GM23338 (cell line): ENCODE results near the gene PHOSPHO1. TPM values are rescaled to one million over a fixed set of nuclear protein-coding genes. Genes with fewer than 3 reads are reported as not detected.

Experiments used
- ATAC-seq: fragments of 200-7000 bp; cut with Tn5 transposase; 3 replicates; pipeline ENCODE4 v1.9.1; 2020
- DNase-seq: peaks from one replicate; pipeline ENCODE4 v3.0.0-alpha.2; 2015; ENCODE audit warnings: low spot score
- H2AFZ ChIP-seq: fragments of 200-600 bp; sonication (generic); 2 replicates; pipeline ENCODE4 v1.8.0; 2016; ENCODE audit warnings: antibody characterized with exemption, mild to moderate bottlenecking, moderate library complexity
- H3F3A ChIP-seq: fragments of 200-600 bp; sonication (generic); replicated peaks from 2 replicates; pipeline ENCODE4 v1.8.0; 2017; ENCODE audit warnings: antibody characterized with exemption, mixed run types, low read depth
- H3K27ac ChIP-seq: fragments of 200-600 bp; sonication (generic); 2 replicates; pipeline ENCODE4 v1.6.1; 2016; ENCODE audit warnings: low read depth
- H3K27me3 ChIP-seq: fragments of 200-600 bp; sonication (generic); 2 replicates; pipeline ENCODE4 v1.8.0; 2016; ENCODE audit warnings: mild to moderate bottlenecking, mixed run types, moderate library complexity; ENCODE audit not compliant: insufficient read depth
- H3K36me3 ChIP-seq: fragments of 200-600 bp; sonication (generic); 2 replicates; pipeline ENCODE4 v1.8.0; 2016; ENCODE audit warnings: mild to moderate bottlenecking; ENCODE audit not compliant: insufficient read depth
- H3K4me1 ChIP-seq: fragments of 200-600 bp; sonication (generic); 2 replicates; pipeline ENCODE4 v1.8.0; 2016; ENCODE audit warnings: mild to moderate bottlenecking, moderate library complexity; ENCODE audit not compliant: insufficient read depth
- H3K4me2 ChIP-seq: fragments of 200-600 bp; sonication (generic); 2 replicates; pipeline ENCODE4 v1.7.1; 2017; ENCODE audit warnings: mixed run types
- H3K4me3 ChIP-seq: fragments of 200-600 bp; sonication (generic); 2 replicates; pipeline ENCODE4 v1.6.1; 2016; ENCODE audit warnings: mixed run types
- H3K79me2 ChIP-seq: fragments of 200-600 bp; sonication (generic); replicated peaks from 2 replicates; pipeline ENCODE4 v1.8.0; 2017; ENCODE audit warnings: mild to moderate bottlenecking; ENCODE audit not compliant: insufficient read depth
- H3K9me2 ChIP-seq: fragments of 200-600 bp; sonication (generic); 2 replicates; pipeline ENCODE4 v1.8.0; 2017; ENCODE audit not compliant: insufficient read depth
- H4K20me1 ChIP-seq: fragments of 200-600 bp; sonication (generic); replicated peaks from 2 replicates; pipeline ENCODE4 v1.8.0; 2017; ENCODE audit warnings: mild to moderate bottlenecking; ENCODE audit not compliant: insufficient read depth
- H3K27ac Mint-ChIP-seq: 2 replicates; pipeline ENCODE4 v1.8.0; 2020; ENCODE audit warnings: inconsistent platforms, mild to moderate bottlenecking, moderate library complexity, mixed read lengths
- H3K27me3 Mint-ChIP-seq: 3 replicates; pipeline ENCODE4 v1.8.0; 2022; ENCODE audit warnings: low read depth, mild to moderate bottlenecking, moderate library complexity, mixed read lengths, inconsistent platforms; ENCODE audit not compliant: insufficient read depth, poor library complexity
- H3K36me3 Mint-ChIP-seq: 3 replicates; pipeline ENCODE4 v1.8.0; 2021; ENCODE audit warnings: low read depth, mild to moderate bottlenecking, inconsistent platforms, moderate library complexity, mixed read lengths
- H3K4me1 Mint-ChIP-seq: 3 replicates; pipeline ENCODE4 v1.8.0; 2020; ENCODE audit warnings: mild to moderate bottlenecking, inconsistent platforms, mixed read lengths
- H3K4me3 Mint-ChIP-seq: 3 replicates; pipeline ENCODE4 v1.8.0; 2021; ENCODE audit warnings: moderate library complexity, mild to moderate bottlenecking, inconsistent platforms, mixed read lengths
- H3K9me3 Mint-ChIP-seq: 3 replicates; pipeline ENCODE4 v1.8.0; 2020; ENCODE audit warnings: moderate library complexity, mild to moderate bottlenecking, inconsistent platforms, mixed read lengths
- CREB1 ChIP-seq: fragments of 250-450 bp; sonication (Bioruptor Pico); IDR thresholded peaks from 2 replicates; pipeline ENCODE4 v1.5.0; 2020; ENCODE audit warnings: low read depth, mild to moderate bottlenecking, moderate library complexity
- ETS1 ChIP-seq: IDR thresholded peaks from 2 replicates; pipeline ENCODE4 v1.6.1; 2016; ENCODE audit warnings: antibody characterized with exemption
- EZH2phosphoT487 ChIP-seq: fragments of 200-600 bp; sonication (generic); IDR thresholded peaks from one replicate; pipeline ENCODE4 v1.8.1; 2018; ENCODE audit warnings: antibody characterized with exemption; ENCODE audit not compliant: unreplicated experiment
- JUNB ChIP-seq: IDR thresholded peaks from one replicate; pipeline ENCODE4 v1.6.1; 2016; ENCODE audit warnings: antibody characterized with exemption; ENCODE audit not compliant: unreplicated experiment
- NANOG ChIP-seq: IDR thresholded peaks from 2 replicates; pipeline ENCODE4 v1.6.1; 2016; ENCODE audit warnings: antibody characterized with exemption, borderline replicate concordance
- POLR2AphosphoS5 ChIP-seq: IDR thresholded peaks from 2 replicates; pipeline ENCODE4 v1.6.1; 2016; ENCODE audit warnings: antibody characterized with exemption, low read depth
- STAT1 ChIP-seq: IDR thresholded peaks from one replicate; pipeline ENCODE4 v1.6.1; 2016; ENCODE audit warnings: antibody characterized with exemption; ENCODE audit not compliant: unreplicated experiment
- ZNF114 ChIP-seq: fragments of 250-450 bp; sonication (Bioruptor Pico); IDR thresholded peaks from 2 replicates; pipeline ENCODE4 v1.5.0; 2020; ENCODE audit warnings: mild to moderate bottlenecking, moderate library complexity
- ZNF331 ChIP-seq: fragments of 250-450 bp; sonication (Bioruptor Pico); IDR thresholded peaks from 2 replicates; pipeline ENCODE4 v1.5.0; 2020; ENCODE audit warnings: low read depth, mild to moderate bottlenecking, moderate library complexity
- polyA plus RNA-seq: library from polyadenylated mRNA; unstranded; fragments of >200 nt; fragmentation: Nextera tagmentation; extraction: Ambion mirVana; gene quantifications from 2 replicates; pipeline ENCODE4 v1.2.1, GENCODE V29; 2016
- total RNA-seq: library from RNA; depleted of rRNA; stranded (reverse); fragments of >200 nt; shearing (Covaris generic); gene quantifications from 2 replicates; pipeline ENCODE4 v1.2.3, GENCODE V29; 2014
- TF ChIP-seq, protein P1 (sequence below): fragments of 250-450 bp; sonication (Bioruptor Pico); IDR thresholded peaks from 2 replicates; pipeline ENCODE4 v1.5.0; 2020; ENCODE audit warnings: mild to moderate bottlenecking, moderate library complexity

Gene PHOSPHO1
- total and polyA plus RNA-seq, 2 experiments from 2014 or later: 0.71 to 2.2 TPM

GRCh38 chr17:49231563-49231894 is 942 bp upstream of the PHOSPHO1 start:
- Mint-ChIP-seq H3K4me1 (peaks cover 22% of the 10 kb centered on the region), H3K36me3 (no peaks in the 10 kb centered on the region; the same call in 2 of the 3 replicates), H3K4me3 (peak overlapping the region; percentile 70), H3K9me3 (no peaks in the 10 kb centered on the region), H3K27me3 (peaks cover 48% of the 10 kb centered on the region), H3K27ac (no peak overlapping the region)
- peak overlapping the region; percentile 91 for H3K4me3 ChIP-seq
- H2AFZ ChIP-seq: peak overlapping the region; percentile 97; the same call in 1 of the 2 replicates
- ATAC-seq: no peak
- no peak overlapping the region for H3K27ac ChIP-seq
- peaks cover 4% of the 10 kb centered on the region; the same call in 1 of the 2 replicates for H3F3A ChIP-seq
- H3K79me2 ChIP-seq: no peaks in the 10 kb centered on the region
- peaks cover 18% of the 10 kb centered on the region; the same call in 1 of the 2 replicates for H3K4me1 ChIP-seq
- H3K27me3 ChIP-seq: peaks cover 52% of the 10 kb centered on the region
- TF ChIP-seq STAT1 (no peak), JUNB (no peak)
- no peaks in the 10 kb centered on the region for H3K36me3 ChIP-seq
- no peak for DNase-seq
- no peaks in the 10 kb centered on the region for H4K20me1 ChIP-seq
- peak overlapping the region; percentile 96 for H3K4me2 ChIP-seq
- no peaks in the 10 kb centered on the region for H3K9me2 ChIP-seq

- H3K4me3 Mint-ChIP-seq: peak overlapping the region; percentile 70
- Histone ChIP-seq H3K4me2 (peak overlapping the region; percentile 96), H3K79me2 (no peaks in the 10 kb centered on the region), H3F3A (peaks cover 4% of the 10 kb centered on the region; the same call in 1 of the 2 replicates), H3K36me3 (no peaks in the 10 kb centered on the region), H2AFZ (peak overlapping the region; percentile 98), H3K4me1 (peaks cover 16% of the 10 kb centered on the region; the same call in 1 of the 2 replicates), H3K27ac (no peak overlapping the region), H4K20me1 (no peaks in the 10 kb centered on the region), H3K9me2 (no peaks in the 10 kb centered on the region), H3K27me3 (peaks cover 67% of the 10 kb centered on the region), H3K4me3 (peak overlapping the region; percentile 91)
- peak; percentile 40 for DNase-seq
- no peak overlapping the region for H3K27ac Mint-ChIP-seq
- peak; percentile 18 for ATAC-seq
- H3K36me3 Mint-ChIP-seq: no peaks in the 10 kb centered on the region; the same call in 2 of the 3 replicates
- no peaks in the 10 kb centered on the region for H3K9me3 Mint-ChIP-seq
- H3K4me1 Mint-ChIP-seq: peaks cover 20% of the 10 kb centered on the region
- H3K27me3 Mint-ChIP-seq: peaks cover 63% of the 10 kb centered on the region
- TF ChIP-seq, protein P1, sequence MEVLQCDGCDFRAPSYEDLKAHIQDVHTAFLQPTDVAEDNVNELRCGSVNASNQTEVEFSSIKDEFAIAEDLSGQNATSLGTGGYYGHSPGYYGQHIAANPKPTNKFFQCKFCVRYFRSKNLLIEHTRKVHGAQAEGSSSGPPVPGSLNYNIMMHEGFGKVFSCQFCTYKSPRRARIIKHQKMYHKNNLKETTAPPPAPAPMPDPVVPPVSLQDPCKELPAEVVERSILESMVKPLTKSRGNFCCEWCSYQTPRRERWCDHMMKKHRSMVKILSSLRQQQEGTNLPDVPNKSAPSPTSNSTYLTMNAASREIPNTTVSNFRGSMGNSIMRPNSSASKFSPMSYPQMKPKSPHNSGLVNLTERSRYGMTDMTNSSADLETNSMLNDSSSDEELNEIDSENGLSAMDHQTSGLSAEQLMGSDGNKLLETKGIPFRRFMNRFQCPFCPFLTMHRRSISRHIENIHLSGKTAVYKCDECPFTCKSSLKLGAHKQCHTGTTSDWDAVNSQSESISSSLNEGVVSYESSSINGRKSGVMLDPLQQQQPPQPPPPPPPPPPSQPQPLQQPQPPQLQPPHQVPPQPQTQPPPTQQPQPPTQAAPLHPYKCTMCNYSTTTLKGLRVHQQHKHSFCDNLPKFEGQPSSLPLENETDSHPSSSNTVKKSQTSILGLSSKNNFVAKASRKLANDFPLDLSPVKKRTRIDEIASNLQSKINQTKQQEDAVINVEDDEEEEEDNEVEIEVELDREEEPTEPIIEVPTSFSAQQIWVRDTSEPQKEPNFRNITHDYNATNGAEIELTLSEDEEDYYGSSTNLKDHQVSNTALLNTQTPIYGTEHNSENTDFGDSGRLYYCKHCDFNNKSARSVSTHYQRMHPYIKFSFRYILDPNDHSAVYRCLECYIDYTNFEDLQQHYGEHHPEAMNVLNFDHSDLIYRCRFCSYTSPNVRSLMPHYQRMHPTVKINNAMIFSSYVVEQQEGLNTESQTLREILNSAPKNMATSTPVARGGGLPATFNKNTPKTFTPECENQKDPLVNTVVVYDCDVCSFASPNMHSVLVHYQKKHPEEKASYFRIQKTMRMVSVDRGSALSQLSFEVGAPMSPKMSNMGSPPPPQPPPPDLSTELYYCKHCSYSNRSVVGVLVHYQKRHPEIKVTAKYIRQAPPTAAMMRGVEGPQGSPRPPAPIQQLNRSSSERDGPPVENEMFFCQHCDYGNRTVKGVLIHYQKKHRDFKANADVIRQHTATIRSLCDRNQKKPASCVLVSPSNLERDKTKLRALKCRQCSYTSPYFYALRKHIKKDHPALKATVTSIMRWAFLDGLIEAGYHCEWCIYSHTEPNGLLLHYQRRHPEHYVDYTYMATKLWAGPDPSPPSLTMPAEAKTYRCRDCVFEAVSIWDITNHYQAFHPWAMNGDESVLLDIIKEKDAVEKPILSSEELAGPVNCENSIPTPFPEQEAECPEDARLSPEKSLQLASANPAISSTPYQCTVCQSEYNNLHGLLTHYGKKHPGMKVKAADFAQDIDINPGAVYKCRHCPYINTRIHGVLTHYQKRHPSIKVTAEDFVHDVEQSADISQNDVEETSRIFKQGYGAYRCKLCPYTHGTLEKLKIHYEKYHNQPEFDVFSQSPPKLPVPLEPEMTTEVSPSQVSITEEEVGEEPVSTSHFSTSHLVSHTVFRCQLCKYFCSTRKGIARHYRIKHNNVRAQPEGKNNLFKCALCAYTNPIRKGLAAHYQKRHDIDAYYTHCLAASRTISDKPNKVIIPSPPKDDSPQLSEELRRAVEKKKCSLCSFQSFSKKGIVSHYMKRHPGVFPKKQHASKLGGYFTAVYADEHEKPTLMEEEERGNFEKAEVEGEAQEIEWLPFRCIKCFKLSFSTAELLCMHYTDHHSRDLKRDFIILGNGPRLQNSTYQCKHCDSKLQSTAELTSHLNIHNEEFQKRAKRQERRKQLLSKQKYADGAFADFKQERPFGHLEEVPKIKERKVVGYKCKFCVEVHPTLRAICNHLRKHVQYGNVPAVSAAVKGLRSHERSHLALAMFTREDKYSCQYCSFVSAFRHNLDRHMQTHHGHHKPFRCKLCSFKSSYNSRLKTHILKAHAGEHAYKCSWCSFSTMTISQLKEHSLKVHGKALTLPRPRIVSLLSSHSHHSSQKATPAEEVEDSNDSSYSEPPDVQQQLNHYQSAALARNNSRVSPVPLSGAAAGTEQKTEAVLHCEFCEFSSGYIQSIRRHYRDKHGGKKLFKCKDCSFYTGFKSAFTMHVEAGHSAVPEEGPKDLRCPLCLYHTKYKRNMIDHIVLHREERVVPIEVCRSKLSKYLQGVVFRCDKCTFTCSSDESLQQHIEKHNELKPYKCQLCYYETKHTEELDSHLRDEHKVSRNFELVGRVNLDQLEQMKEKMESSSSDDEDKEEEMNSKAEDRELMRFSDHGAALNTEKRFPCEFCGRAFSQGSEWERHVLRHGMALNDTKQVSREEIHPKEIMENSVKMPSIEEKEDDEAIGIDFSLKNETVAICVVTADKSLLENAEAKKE (CRISPR knock-in tag): no peak
- TF ChIP-seq CREB1 (no peak), EZH2phosphoT487 (no peak), JUNB (no peak), ZNF114 (CRISPR knock-in tag) (no peak), ZNF331 (no peak), NANOG (no peak), STAT1 (no peak), POLR2AphosphoS5 (no peak), ETS1 (no peak)
Observed at GRCh38 chr17:49229805-49230600, 584 bp downstream of the PHOSPHO1 start.
